Fibroblast of villous mesenchyme (primary cell): Measurements from ENCODE around the gene SUPT20HL2. TPM values are rescaled to one million over a fixed set of nuclear protein-coding genes. Genes with fewer than 3 reads are reported as not detected.

Experiments used
- DNase-seq: peaks from one replicate; pipeline ENCODE4 v3.0.0-alpha.2; 2010; ENCODE audit warnings: low read depth
- H3K4me3 ChIP-seq: 2 replicates; pipeline ENCODE4 v1.5.1; 2011; ENCODE audit warnings: low read depth, mild to moderate bottlenecking, low read length
- CTCF ChIP-seq: IDR thresholded peaks from 2 replicates; pipeline ENCODE4 v1.5.1; 2012; ENCODE audit warnings: low read depth, mild to moderate bottlenecking, low read length; ENCODE audit not compliant: insufficient read depth
- total RNA-seq: library from RNA; depleted of rRNA; stranded (reverse); fragments of >200 nt; gene quantifications from 2 replicates; pipeline ENCODE4 v1.2.3, GENCODE V29; 2012

SUPT20HL2 gene
- total RNA-seq, 1 donor, result under 0.01 TPM

DNA sequence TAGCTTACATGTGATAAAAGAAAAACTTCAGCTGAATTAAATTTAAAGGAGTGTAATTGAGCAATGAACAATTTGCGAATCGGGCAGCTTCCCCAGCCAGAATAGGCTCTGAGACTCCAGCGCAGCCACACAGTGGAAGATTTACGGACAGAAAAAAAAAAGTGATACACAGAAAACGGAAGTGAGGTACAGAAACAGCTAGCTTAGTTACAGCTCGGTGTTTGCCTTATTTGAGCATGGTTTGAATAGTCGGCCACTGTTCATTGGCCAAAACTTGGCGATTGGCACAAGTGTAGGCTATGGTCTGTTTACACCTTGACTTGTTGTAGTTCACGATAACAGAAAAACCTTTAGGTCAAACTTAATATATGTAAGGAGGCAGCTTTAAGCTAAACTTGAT lies 29.9 kb upstream of the SUPT20HL2 start:
- TF ChIP-seq CTCF, result no peak
- no peak overlapping the region for H3K4me3 ChIP-seq
- DNase-seq, result no peak

DNA sequence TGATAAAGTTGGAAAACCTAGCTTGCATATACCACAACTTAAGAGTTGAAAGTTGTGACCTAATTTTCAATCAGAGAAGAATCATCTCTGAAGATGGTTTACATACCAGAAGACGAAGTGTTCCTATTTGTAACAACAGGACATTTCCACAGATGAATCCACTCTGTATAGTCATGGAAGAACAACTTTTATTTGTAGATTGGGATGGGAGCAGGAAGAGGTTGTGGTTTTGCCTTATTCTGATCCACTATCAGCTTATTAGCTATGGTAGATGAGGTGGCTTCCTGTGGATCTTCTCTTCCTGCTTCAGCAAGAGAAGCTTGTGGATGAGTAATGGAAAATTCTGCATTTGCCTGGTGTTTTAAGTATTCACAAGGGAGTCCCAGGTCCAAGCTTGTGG lies 27.9 kb upstream of the SUPT20HL2 start:
- H3K4me3 ChIP-seq, result no peak overlapping the region
- no peak for TF ChIP-seq CTCF
- DNase-seq, result peak; percentile 64

- no peak overlapping the region for H3K4me3 ChIP-seq
- no peak for TF ChIP-seq CTCF
- DNase-seq, result no peak
These were observed 26.6 kb upstream of the SUPT20HL2 start for GRCh38 chrX:24340501-24340900.

GRCh38 chrX:24339911-24340310 lies 26.0 kb upstream of the SUPT20HL2 start:
- DNase-seq, result peak; percentile 20
- no peak for TF ChIP-seq CTCF
- H3K4me3 ChIP-seq, result no peak overlapping the region

- no peak for DNase-seq
- TF ChIP-seq CTCF, result no peak
- no peak overlapping the region for H3K4me3 ChIP-seq
These were observed 22.0 kb upstream of the SUPT20HL2 start for GRCh38 chrX:24335871-24336270.

- DNase-seq, result no peak
- no peak for TF ChIP-seq CTCF
- no peak overlapping the region for H3K4me3 ChIP-seq
These were observed 20.6 kb upstream of the SUPT20HL2 start for GRCh38 chrX:24334461-24334860.

- H3K4me3 ChIP-seq, result no peak overlapping the region
- TF ChIP-seq CTCF, result no peak
- DNase-seq, result no peak
These were observed 19.5 kb upstream of the SUPT20HL2 start for GRCh38 chrX:24333371-24333770.
